H9 (cell line): ENCODE data around the gene ALG12. TPM values are rescaled to one million over a fixed set of nuclear protein-coding genes. Genes with fewer than 3 reads are reported as not detected.

ENCODE experiments used
- DNase-seq: peaks from one replicate; pipeline ENCODE4 v3.0.0-alpha.2; 2017
- H2AFZ ChIP-seq: one replicate; pipeline ENCODE4 v1.6.1; 2013; ENCODE audit warnings: mild to moderate bottlenecking, low read length, control low read depth, moderate library complexity
- H2AK5ac ChIP-seq: 2 replicates; pipeline ENCODE4 v1.6.1; 2013; ENCODE audit warnings: low read length, control low read depth, mixed read lengths; ENCODE audit not compliant: insufficient read length
- H2BK120ac ChIP-seq: one replicate; pipeline ENCODE4 v1.6.1; 2013; ENCODE audit warnings: low read depth, mild to moderate bottlenecking, low read length, control low read depth, inconsistent platforms; ENCODE audit not compliant: poor library complexity, severe bottlenecking
- H2BK12ac ChIP-seq: 2 replicates; pipeline ENCODE4 v1.6.1; 2013; ENCODE audit warnings: low read length, control low read depth, mixed read lengths, low read depth; ENCODE audit not compliant: insufficient read length
- H2BK15ac ChIP-seq: 2 replicates; pipeline ENCODE4 v1.6.1; 2013; ENCODE audit warnings: low read depth, low read length, control low read depth
- H2BK20ac ChIP-seq: one replicate; pipeline ENCODE4 v1.6.1; 2013; ENCODE audit warnings: low read depth, mild to moderate bottlenecking, low read length, control low read depth, inconsistent platforms; ENCODE audit not compliant: poor library complexity, severe bottlenecking
- H2BK5ac ChIP-seq: 2 replicates; pipeline ENCODE4 v1.6.1; 2013; ENCODE audit warnings: low read length, control low read depth, mixed read lengths; ENCODE audit not compliant: insufficient read length
- H3K14ac ChIP-seq: 2 replicates; pipeline ENCODE4 v1.6.1; 2013; ENCODE audit warnings: low read length, control low read depth; ENCODE audit not compliant: insufficient read depth
- H3K18ac ChIP-seq: 2 replicates; pipeline ENCODE4 v1.6.1; 2013; ENCODE audit warnings: low read depth, mild to moderate bottlenecking, mixed read lengths, low read length, control low read depth; ENCODE audit not compliant: insufficient read length
- H3K23ac ChIP-seq: 2 replicates; pipeline ENCODE4 v1.6.1; 2013; ENCODE audit warnings: low read length, control low read depth, mixed read lengths, low read depth; ENCODE audit not compliant: insufficient read length
- H3K23me2 ChIP-seq: 2 replicates; pipeline ENCODE4 v1.6.1; 2013; ENCODE audit warnings: low read depth, mild to moderate bottlenecking, mixed read lengths, low read length, control low read depth; ENCODE audit not compliant: insufficient read length, poor library complexity, severe bottlenecking
- H3K27ac ChIP-seq: 2 replicates; pipeline ENCODE4 v1.5.1; 2013; ENCODE audit warnings: low read length, control low read depth, mixed read lengths, low read depth; ENCODE audit not compliant: insufficient read length
- H3K27me3 ChIP-seq: 2 replicates; pipeline ENCODE4 v1.6.1; 2013; ENCODE audit warnings: low read length, control low read depth, inconsistent platforms; ENCODE audit not compliant: insufficient read depth
- H3K4ac ChIP-seq: 2 replicates; pipeline ENCODE4 v1.6.1; 2013; ENCODE audit warnings: low read depth, mild to moderate bottlenecking, control low read depth, inconsistent platforms, low read length, moderate library complexity
- H3K4me1 ChIP-seq: 2 replicates; pipeline ENCODE4 v1.6.1; 2013; ENCODE audit warnings: low read length, control low read depth, inconsistent platforms; ENCODE audit not compliant: insufficient read depth
- H3K4me2 ChIP-seq: 2 replicates; pipeline ENCODE4 v1.6.1; 2013; ENCODE audit warnings: low read length, control low read depth, mixed read lengths; ENCODE audit not compliant: insufficient read length, insufficient read depth
- H3K56ac ChIP-seq: 2 replicates; pipeline ENCODE4 v1.6.1; 2013; ENCODE audit warnings: low read depth, mild to moderate bottlenecking, mixed read lengths, low read length, control low read depth; ENCODE audit not compliant: insufficient read length
- H3K79me1 ChIP-seq: 2 replicates; pipeline ENCODE4 v1.6.1; 2013; ENCODE audit warnings: low read depth, mild to moderate bottlenecking, moderate library complexity, low read length, control low read depth, inconsistent platforms; ENCODE audit not compliant: insufficient read depth, poor library complexity, severe bottlenecking
- H3K79me2 ChIP-seq: 2 replicates; pipeline ENCODE4 v1.6.1; 2013; ENCODE audit warnings: low read length, control low read depth, inconsistent platforms; ENCODE audit not compliant: insufficient read depth
- H3K9ac ChIP-seq: 2 replicates; pipeline ENCODE4 v1.6.1; 2013; ENCODE audit warnings: low read length, control low read depth, mixed read lengths; ENCODE audit not compliant: insufficient read length; ENCODE audit errors: extremely low read depth
- H3K9me3 ChIP-seq: one replicate; pipeline ENCODE4 v1.6.1; 2013; ENCODE audit warnings: low read depth, low read length, inconsistent platforms; ENCODE audit not compliant: control insufficient read depth
- H3T11ph ChIP-seq: one replicate; pipeline ENCODE4 v1.6.1; 2013; ENCODE audit warnings: mild to moderate bottlenecking, low read length, control low read depth, inconsistent platforms
- H4K20me1 ChIP-seq: one replicate; pipeline ENCODE4 v1.6.1; 2013; ENCODE audit not compliant: control insufficient read depth, insufficient read length, insufficient read depth
- H4K5ac ChIP-seq: 2 replicates; pipeline ENCODE4 v1.6.1; 2013; ENCODE audit warnings: low read depth, mild to moderate bottlenecking, mixed read lengths, low read length, control low read depth; ENCODE audit not compliant: insufficient read length
- H4K8ac ChIP-seq: replicated peaks from 2 replicates; pipeline ENCODE4 v1.6.1; 2013; ENCODE audit warnings: low read length, control low read depth, mixed read lengths, low read depth; ENCODE audit not compliant: insufficient read length
- H4K91ac ChIP-seq: 2 replicates; pipeline ENCODE4 v1.6.1; 2013; ENCODE audit warnings: low read depth, mild to moderate bottlenecking, moderate library complexity, mixed read lengths, low read length, control low read depth; ENCODE audit not compliant: insufficient read length
- H3K27ac Mint-ChIP-seq, 3 experiments: 2 replicates in 2 of 3; 3 replicates in 1 of 3; pipeline ENCODE4 v1.8.0; 2020 to 2021; ENCODE audit warnings: mixed read lengths in 3 of 3, mild to moderate bottlenecking in 1 of 3, moderate library complexity in 1 of 3
- H3K27me3 Mint-ChIP-seq: 2 replicates; pipeline ENCODE4 v1.8.0; 2021; ENCODE audit warnings: low read depth, mild to moderate bottlenecking, moderate library complexity, mixed read lengths
- H3K36me3 Mint-ChIP-seq, 3 experiments: 2 replicates in 2 of 3; 3 replicates in 1 of 3; pipeline ENCODE4 v1.8.0; 2020 to 2021; ENCODE audit warnings: low read depth in 3 of 3, mixed read lengths in 3 of 3; ENCODE audit not compliant: insufficient read depth in 1 of 3
- H3K4me1 Mint-ChIP-seq, 2 experiments: 2 replicates each; pipeline ENCODE4 v1.8.0; 2020; ENCODE audit warnings: mixed read lengths in 2 of 2
- H3K4me3 Mint-ChIP-seq, 2 experiments: 2 replicates in 1 of 2; 3 replicates in 1 of 2; pipeline ENCODE4 v1.8.0; 2020 to 2021; ENCODE audit warnings: mild to moderate bottlenecking in 2 of 2, mixed read lengths in 2 of 2, moderate library complexity in 1 of 2
- H3K9me3 Mint-ChIP-seq, 2 experiments: 2 replicates in 1 of 2; 3 replicates in 1 of 2; pipeline ENCODE4 v1.8.0; 2020; ENCODE audit warnings: mild to moderate bottlenecking in 2 of 2, mixed read lengths in 2 of 2, moderate library complexity in 1 of 2
- WGBS: extraction: QIAGEN DNeasy Blood & Tissue Kit; methylation state at CpG from one replicate; pipeline ENCODE4 v1.1.7; 2013; ENCODE audit warnings: missing lambda C conversion rate, low lambda C conversion rate, mixed read lengths; ENCODE audit not compliant: insufficient read length; ENCODE audit errors: extremely low coverage; 5-methylcytosine and 5-hydroxymethylcytosine counted together
- total RNA-seq: library from RNA; stranded (reverse); gene quantifications from 2 replicates; pipeline ENCODE4 v1.2.1, GENCODE V29; 2021
- TF ChIP-seq, protein P1 (sequence below): fragments of 200-600 bp; sonication (generic); conservative IDR thresholded peaks from 3 replicates; pipeline ENCODE4 v1.8.0; 2021; ENCODE audit warnings: antibody characterized with exemption, mild to moderate bottlenecking

Gene ALG12
- total RNA-seq, 1 experiment from 2014 or later = 19.2 TPM

DNA sequence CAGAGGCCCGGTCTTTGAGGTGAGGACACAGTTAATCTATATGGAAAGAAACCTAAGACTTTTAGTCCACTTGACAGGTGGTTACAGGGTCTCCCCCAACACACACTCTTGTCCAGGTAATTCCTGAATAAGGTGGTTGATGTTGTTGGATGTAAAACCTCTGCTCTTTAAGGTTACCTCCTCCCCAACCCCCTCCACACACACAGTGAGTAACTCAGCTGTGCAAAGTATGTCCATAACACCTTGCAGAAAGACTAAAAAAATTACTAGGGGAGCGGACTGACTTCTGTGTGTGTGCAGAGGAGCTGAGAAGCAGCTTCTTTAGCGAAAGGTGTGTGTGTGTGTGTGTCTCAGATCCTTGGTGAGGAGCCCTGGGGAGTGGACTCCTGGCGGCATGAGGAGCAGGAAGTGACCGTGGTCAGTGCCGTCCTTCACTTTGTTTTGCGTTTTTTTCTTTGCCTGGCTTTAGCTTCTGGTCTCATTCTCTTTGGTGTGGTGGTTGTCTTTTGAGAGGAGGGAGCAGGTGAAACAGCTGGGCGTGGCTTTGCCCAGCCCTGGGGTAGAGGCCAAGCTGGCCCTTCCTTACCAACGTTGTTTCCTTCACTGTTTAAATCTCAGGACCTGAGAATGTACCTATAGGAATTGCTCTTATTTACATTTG is 62.9 kb downstream of the ALG12 start:
- Histone ChIP-seq H2BK5ac (no peak overlapping the region), H2AK5ac (no peak overlapping the region), H2BK120ac (no peak overlapping the region), H3K4me2 (peak overlapping the region; percentile 93), H3K23ac (no peak overlapping the region), H2BK20ac (no peak overlapping the region), H3K27me3 (peaks cover 17% of the 10 kb centered on the region; the same call in 1 of the 2 replicates), H3K14ac (no peak overlapping the region), H2BK12ac (no peak overlapping the region), H3K23me2 (peaks cover 11% of the 10 kb centered on the region), H2AFZ (no peak overlapping the region), H3K79me1 (peaks cover 16% of the 10 kb centered on the region), H2BK15ac (no peak overlapping the region), H3K9ac (no peak overlapping the region), H4K8ac (no peak overlapping the region), H3K18ac (no peak overlapping the region), H3K9me3 (no peaks in the 10 kb centered on the region), H3K56ac (no peak overlapping the region), H3K4me1 (peaks cover 5% of the 10 kb centered on the region; the same call in 1 of the 2 replicates), H3K79me2 (peaks cover 32% of the 10 kb centered on the region; the same call in 1 of the 2 replicates), H3K27ac (no peak overlapping the region), H4K91ac (no peak overlapping the region), H4K5ac (no peak overlapping the region), H4K20me1 (peaks cover 4% of the 10 kb centered on the region), H3K4ac (no peak overlapping the region), H3T11ph (no peak overlapping the region)
- WGBS = no CpG with 5 or more reads among the region's 9 CpGs
- peaks cover 26% of the 10 kb centered on the region for H3K27me3 Mint-ChIP-seq
- no peaks in the 10 kb centered on the region for H3K9me3 Mint-ChIP-seq
- peaks cover 0 to 5% (median 4%) of the 10 kb centered on the region in 3 experiments; a peak in 5 of 7 replicates for H3K36me3 Mint-ChIP-seq
- H3K4me1 Mint-ChIP-seq = peaks cover 25 to 29% of the 10 kb centered on the region in 2 experiments
- no peak for DNase-seq
- TF ChIP-seq, protein P1, sequence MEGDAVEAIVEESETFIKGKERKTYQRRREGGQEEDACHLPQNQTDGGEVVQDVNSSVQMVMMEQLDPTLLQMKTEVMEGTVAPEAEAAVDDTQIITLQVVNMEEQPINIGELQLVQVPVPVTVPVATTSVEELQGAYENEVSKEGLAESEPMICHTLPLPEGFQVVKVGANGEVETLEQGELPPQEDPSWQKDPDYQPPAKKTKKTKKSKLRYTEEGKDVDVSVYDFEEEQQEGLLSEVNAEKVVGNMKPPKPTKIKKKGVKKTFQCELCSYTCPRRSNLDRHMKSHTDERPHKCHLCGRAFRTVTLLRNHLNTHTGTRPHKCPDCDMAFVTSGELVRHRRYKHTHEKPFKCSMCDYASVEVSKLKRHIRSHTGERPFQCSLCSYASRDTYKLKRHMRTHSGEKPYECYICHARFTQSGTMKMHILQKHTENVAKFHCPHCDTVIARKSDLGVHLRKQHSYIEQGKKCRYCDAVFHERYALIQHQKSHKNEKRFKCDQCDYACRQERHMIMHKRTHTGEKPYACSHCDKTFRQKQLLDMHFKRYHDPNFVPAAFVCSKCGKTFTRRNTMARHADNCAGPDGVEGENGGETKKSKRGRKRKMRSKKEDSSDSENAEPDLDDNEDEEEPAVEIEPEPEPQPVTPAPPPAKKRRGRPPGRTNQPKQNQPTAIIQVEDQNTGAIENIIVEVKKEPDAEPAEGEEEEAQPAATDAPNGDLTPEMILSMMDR = no peak
- H3K27ac Mint-ChIP-seq = no peak overlapping the region
- H3K4me3 Mint-ChIP-seq = peak overlapping the region; percentile 88 to 97
